GM23248 (cell line): ENCODE measurements around the gene TMCO4. TPM values are rescaled to one million over a fixed set of nuclear protein-coding genes. Genes with fewer than 3 reads are reported as not detected.

Source experiments
- DNase-seq: peaks from one replicate; pipeline ENCODE4 v3.0.0-alpha.2; 2015
- H2AFZ ChIP-seq: fragments of 200-600 bp; sonication (generic); 2 replicates; pipeline ENCODE4 v1.6.1; 2016; ENCODE audit warnings: antibody characterized with exemption
- H3F3A ChIP-seq: fragments of 200-600 bp; sonication (generic); 2 replicates; pipeline ENCODE4 v1.6.1; 2016; ENCODE audit warnings: mild to moderate bottlenecking, antibody characterized with exemption, mixed run types; ENCODE audit not compliant: insufficient read depth
- H3K27ac ChIP-seq: fragments of 200-600 bp; sonication (generic); 2 replicates; pipeline ENCODE4 v1.5.1; 2016; ENCODE audit warnings: mild to moderate bottlenecking
- H3K27me3 ChIP-seq: fragments of 200-600 bp; sonication (generic); replicated peaks from 2 replicates; pipeline ENCODE4 v1.6.1; 2016; ENCODE audit warnings: mild to moderate bottlenecking; ENCODE audit not compliant: insufficient read depth
- H3K36me3 ChIP-seq: fragments of 200-600 bp; sonication (generic); 2 replicates; pipeline ENCODE4 v1.6.1; 2016; ENCODE audit warnings: low read depth, mild to moderate bottlenecking
- H3K4me1 ChIP-seq: fragments of 200-600 bp; sonication (generic); 2 replicates; pipeline ENCODE4 v1.6.1; 2016; ENCODE audit warnings: mild to moderate bottlenecking; ENCODE audit not compliant: insufficient read depth
- H3K4me2 ChIP-seq: fragments of 200-600 bp; sonication (generic); one replicate; pipeline ENCODE4 v1.6.1; 2016; ENCODE audit warnings: mild to moderate bottlenecking; ENCODE audit not compliant: unreplicated experiment
- H3K4me3 ChIP-seq: fragments of 200-600 bp; sonication (generic); 2 replicates; pipeline ENCODE4 v1.5.1; 2016; ENCODE audit warnings: mild to moderate bottlenecking
- H3K79me2 ChIP-seq: fragments of 200-600 bp; sonication (generic); 2 replicates; pipeline ENCODE4 v1.6.1; 2016; ENCODE audit warnings: mild to moderate bottlenecking; ENCODE audit not compliant: insufficient read depth
- H3K9ac ChIP-seq: fragments of 200-600 bp; sonication (generic); 2 replicates; pipeline ENCODE4 v1.6.1; 2016; ENCODE audit warnings: mild to moderate bottlenecking
- H3K9me2 ChIP-seq: fragments of 200-600 bp; sonication (generic); 2 replicates; pipeline ENCODE4 v1.6.1; 2016; ENCODE audit warnings: mixed run types, mild to moderate bottlenecking, moderate library complexity; ENCODE audit not compliant: insufficient read depth
- H3K9me3 ChIP-seq: fragments of 200-600 bp; sonication (generic); one replicate; pipeline ENCODE4 v1.6.1; 2017; ENCODE audit warnings: low read depth
- H4K20me1 ChIP-seq: fragments of 200-600 bp; sonication (generic); 2 replicates; pipeline ENCODE4 v1.6.0; 2016; ENCODE audit not compliant: insufficient read depth
- EZH2 ChIP-seq: fragments of 200-600 bp; sonication (generic); IDR thresholded peaks from 2 replicates; pipeline ENCODE4 v1.6.1; 2018; ENCODE audit warnings: antibody characterized with exemption, mild to moderate bottlenecking; ENCODE audit not compliant: insufficient read depth, poor library complexity, severe bottlenecking
- EZH2phosphoT487 ChIP-seq: fragments of 200-600 bp; sonication (generic); IDR thresholded peaks from 2 replicates; pipeline ENCODE4 v1.6.1; 2018; ENCODE audit warnings: antibody characterized with exemption, moderate library complexity, mild to moderate bottlenecking, low read depth; ENCODE audit not compliant: insufficient read depth
- WGBS, 2 experiments: methylation state at CpG; one replicate each; pipeline ENCODE4 v1.1.6; 2015 to 2017; ENCODE audit warnings: low lambda C conversion rate in 2 of 2, low coverage in 1 of 2; ENCODE audit errors: missing lambda C conversion rate in 2 of 2; 5-methylcytosine and 5-hydroxymethylcytosine counted together
- in situ Hi-C: fragments of 300-500 bp; cut with MboI; formaldehyde crosslinking; loops from 2 replicates; pipeline ENCODE4 v1.15.0; 2020
- polyA plus RNA-seq: library from polyadenylated mRNA; unstranded; fragments of >200 nt; fragmentation: Nextera tagmentation; extraction: Ambion mirVana; gene quantifications from 2 replicates; pipeline ENCODE4 v1.2.1, GENCODE V29; 2016
- total RNA-seq: library from RNA; depleted of rRNA; stranded (reverse); fragments of >200 nt; shearing (Covaris generic); gene quantifications from 2 replicates; pipeline ENCODE4 v1.2.3, GENCODE V29; 2014

The TMCO4 gene
- total and polyA plus RNA-seq, 2 experiments from 2014 or later, result 10.5 to 24.5 TPM

GRCh38 chr1:19700079-19700777, 99.5 kb downstream of the TMCO4 start:
- H3K4me2 ChIP-seq, result no peak overlapping the region
- no peak overlapping the region for H3K4me3 ChIP-seq
- no peaks in the 10 kb centered on the region for H3K27me3 ChIP-seq
- no peaks in the 10 kb centered on the region for H3K79me2 ChIP-seq
- H2AFZ ChIP-seq, result no peak overlapping the region
- no peak overlapping the region for H3K9ac ChIP-seq
- TF ChIP-seq EZH2, result no peak
- TF ChIP-seq EZH2phosphoT487, result no peak
- H3K36me3 ChIP-seq, result no peaks in the 10 kb centered on the region
- no peak overlapping the region for H3K27ac ChIP-seq
- H3K4me1 ChIP-seq, result no peaks in the 10 kb centered on the region
- DNase-seq, result no peak
- in situ Hi-C loops, result no loop called here
- WGBS, 2 experiments, result 97 to 98% methylated on average over 14 of the region's 14 CpGs
- H4K20me1 ChIP-seq, result no peaks in the 10 kb centered on the region
- H3F3A ChIP-seq, result no peaks in the 10 kb centered on the region
- H3K9me2 ChIP-seq, result no peaks in the 10 kb centered on the region
- no peaks in the 10 kb centered on the region for H3K9me3 ChIP-seq

DNA sequence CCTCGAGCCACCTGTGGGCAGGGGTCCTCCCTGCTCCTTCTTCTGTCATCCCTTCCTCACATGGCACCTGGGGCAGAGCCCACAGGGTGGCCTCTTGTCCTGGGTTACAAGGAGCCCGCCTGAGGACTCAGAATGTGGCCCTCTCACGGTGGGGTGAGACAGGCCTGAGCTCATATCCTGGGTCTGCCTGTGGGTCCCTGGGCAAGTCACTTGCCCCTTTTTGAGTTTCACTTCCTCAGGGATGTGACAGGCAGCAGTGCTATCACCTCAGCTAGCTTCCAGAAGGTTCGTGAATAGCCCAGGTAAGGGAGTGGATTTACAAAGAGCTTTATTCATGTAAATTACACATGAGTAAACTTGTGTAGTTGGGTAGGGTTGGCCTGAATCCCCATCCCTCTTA, 101.5 kb downstream of the TMCO4 start:
- H3F3A ChIP-seq, result no peaks in the 10 kb centered on the region
- in situ Hi-C loops, result no loop called here
- no peaks in the 10 kb centered on the region for H3K27me3 ChIP-seq
- H3K4me2 ChIP-seq, result no peak overlapping the region
- TF ChIP-seq EZH2 (no peak), EZH2phosphoT487 (no peak)
- H3K4me3 ChIP-seq, result no peak overlapping the region
- H3K36me3 ChIP-seq, result no peaks in the 10 kb centered on the region
- no peak for DNase-seq
- no peak overlapping the region for H3K9ac ChIP-seq
- no peaks in the 10 kb centered on the region for H3K9me3 ChIP-seq
- no peaks in the 10 kb centered on the region for H3K4me1 ChIP-seq
- H3K27ac ChIP-seq, result no peak overlapping the region
- no peak overlapping the region for H2AFZ ChIP-seq
- H4K20me1 ChIP-seq, result no peaks in the 10 kb centered on the region
- 91 to 98% methylated on average over 4 of the region's 4 CpGs for WGBS, 2 experiments
- no peaks in the 10 kb centered on the region for H3K79me2 ChIP-seq
- no peaks in the 10 kb centered on the region for H3K9me2 ChIP-seq

DNA sequence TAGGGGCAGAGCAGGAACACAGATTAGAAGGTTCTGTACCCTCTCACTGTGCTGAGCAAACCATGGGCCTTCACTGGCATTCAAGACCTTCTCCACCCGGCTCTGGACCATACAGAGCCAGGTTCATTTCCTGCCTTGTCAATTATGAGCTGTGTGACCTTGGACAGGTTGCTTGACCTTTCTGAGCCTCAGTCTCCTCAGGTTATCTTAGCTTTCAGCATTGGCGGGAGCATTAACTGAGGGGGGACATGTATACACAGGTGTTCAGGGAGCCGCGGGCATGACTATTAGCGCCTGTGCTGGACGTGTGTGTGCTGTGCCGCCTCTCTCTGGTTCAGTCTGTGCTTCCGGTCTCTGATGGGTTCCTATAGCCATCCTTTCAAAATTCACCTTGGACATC, 102.9 kb downstream of the TMCO4 start:
- Histone ChIP-seq H3K27ac (no peak overlapping the region), H3K9me3 (no peaks in the 10 kb centered on the region), H3K36me3 (no peaks in the 10 kb centered on the region), H2AFZ (no peak overlapping the region), H3K9ac (no peak overlapping the region), H3K79me2 (no peaks in the 10 kb centered on the region), H3K9me2 (no peaks in the 10 kb centered on the region), H3K27me3 (no peaks in the 10 kb centered on the region), H3K4me1 (no peaks in the 10 kb centered on the region), H3K4me2 (no peak overlapping the region), H3K4me3 (no peak overlapping the region), H3F3A (no peaks in the 10 kb centered on the region), H4K20me1 (no peaks in the 10 kb centered on the region)
- in situ Hi-C loops, result no loop called here
- WGBS, 2 experiments, result 92 to 93% methylated on average over 8 of the region's 8 CpGs
- TF ChIP-seq EZH2phosphoT487 (no peak), EZH2 (no peak)
- no peak for DNase-seq

- Histone ChIP-seq H3F3A (no peaks in the 10 kb centered on the region), H4K20me1 (no peaks in the 10 kb centered on the region), H2AFZ (no peak overlapping the region), H3K9me2 (no peaks in the 10 kb centered on the region), H3K9me3 (no peaks in the 10 kb centered on the region), H3K4me1 (no peaks in the 10 kb centered on the region), H3K27ac (no peak overlapping the region), H3K4me2 (no peak overlapping the region), H3K9ac (no peak overlapping the region), H3K79me2 (no peaks in the 10 kb centered on the region), H3K36me3 (no peaks in the 10 kb centered on the region), H3K4me3 (no peak overlapping the region), H3K27me3 (no peaks in the 10 kb centered on the region)
- WGBS, 2 experiments, result 94 to 96% methylated on average over 6 to 7 of the region's 7 CpGs
- in situ Hi-C loops, result no loop called here
- TF ChIP-seq EZH2, result no peak
- DNase-seq, result no peak
Measured at GRCh38 chr1:19695772-19696171, 103.9 kb downstream of the TMCO4 start.
